Pulmonary artery endothelial cell (primary cell): Measurements from ENCODE around the gene ARGFX. TPM values are rescaled to one million over a fixed set of nuclear protein-coding genes. Genes with fewer than 3 reads are reported as not detected.
"Not testable (repeated sequence)": the region's sequence is repeated elsewhere in the genome, so short reads cannot be mapped to it uniquely, and the experiment has no call there.

Experiments
- DNase-seq: peaks from one replicate; pipeline ENCODE4 v3.0.0-alpha.2; 2011; ENCODE audit warnings: low read depth, low spot score
- total RNA-seq: library from RNA; depleted of rRNA; stranded (reverse); fragments of >200 nt; gene quantifications from 2 replicates; pipeline ENCODE4 v1.2.3, GENCODE V29; 2014

ARGFX gene
- total RNA-seq, result not detected in 2 replicates

DNA sequence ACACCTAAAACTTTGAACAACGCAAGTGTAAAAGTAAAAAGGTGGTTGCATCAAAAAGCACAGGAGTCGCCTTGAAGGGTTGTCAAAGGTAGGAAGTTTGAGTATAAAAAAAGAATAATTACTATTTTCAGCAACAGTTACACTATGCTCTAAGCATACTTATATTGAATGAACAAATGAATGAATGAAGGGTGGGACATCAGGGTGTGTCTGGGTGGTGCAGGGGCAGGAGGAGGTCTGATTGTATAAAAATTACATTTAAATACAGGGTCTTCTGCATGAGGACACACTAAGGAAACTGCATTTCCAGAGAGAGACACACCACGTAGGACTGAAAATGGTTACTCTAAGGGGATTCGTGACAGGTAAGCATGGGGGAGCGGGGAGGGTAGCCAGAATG is at the start of gene ARGFX:
Gene ARGFX, plus strand, starts transcription at position 301 of the 400 bp plus-strand sequence. CDS start 2,765 bp downstream, outside the sequence.
- no peak for DNase-seq

- DNase-seq, result no peak
These were observed 49.6 kb upstream of the ARGFX start for GRCh38 chr3:121517953-121518655.

DNA sequence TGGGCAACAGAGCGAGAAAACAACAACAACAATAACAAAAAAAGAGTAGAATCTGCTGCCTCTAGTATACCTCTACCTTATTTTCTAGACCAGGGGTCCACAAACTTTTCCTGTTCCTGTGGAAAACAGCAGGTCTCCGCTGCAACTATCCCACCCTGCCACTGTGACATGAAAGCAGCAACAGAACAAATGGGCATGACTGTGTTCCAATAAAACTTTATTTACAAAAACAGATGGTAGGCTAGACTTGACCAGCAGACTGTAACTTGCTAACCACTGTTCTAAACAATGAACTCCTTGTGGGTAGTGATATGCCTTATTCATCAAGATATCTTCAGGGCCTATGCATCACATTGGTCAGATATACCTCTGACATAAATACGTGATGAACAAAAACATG is 47.2 kb upstream of the ARGFX start:
- no peak for DNase-seq

- no peak for DNase-seq
These were observed 38.4 kb upstream of the ARGFX start for GRCh38 chr3:121529308-121529707.

DNA sequence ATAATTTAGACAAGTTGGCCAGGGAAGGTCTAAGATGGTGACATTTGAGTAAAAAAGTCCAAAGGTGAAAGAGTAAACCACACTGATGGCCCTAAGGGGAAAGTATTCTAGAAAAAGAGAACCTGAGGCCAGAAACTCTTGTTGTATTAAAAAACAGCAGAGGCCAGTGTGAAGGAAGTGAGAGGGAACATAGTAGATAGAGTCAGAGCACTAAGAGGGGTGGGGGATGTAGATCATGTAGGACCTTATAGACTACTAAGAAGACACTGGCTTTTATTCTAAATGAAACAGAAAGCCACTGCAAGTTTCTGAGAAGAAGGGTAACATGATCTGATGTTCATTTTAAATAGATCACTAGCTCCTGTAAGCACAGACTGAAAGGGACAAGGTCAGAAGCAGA is 36.5 kb upstream of the ARGFX start:
- no peak for DNase-seq

DNA sequence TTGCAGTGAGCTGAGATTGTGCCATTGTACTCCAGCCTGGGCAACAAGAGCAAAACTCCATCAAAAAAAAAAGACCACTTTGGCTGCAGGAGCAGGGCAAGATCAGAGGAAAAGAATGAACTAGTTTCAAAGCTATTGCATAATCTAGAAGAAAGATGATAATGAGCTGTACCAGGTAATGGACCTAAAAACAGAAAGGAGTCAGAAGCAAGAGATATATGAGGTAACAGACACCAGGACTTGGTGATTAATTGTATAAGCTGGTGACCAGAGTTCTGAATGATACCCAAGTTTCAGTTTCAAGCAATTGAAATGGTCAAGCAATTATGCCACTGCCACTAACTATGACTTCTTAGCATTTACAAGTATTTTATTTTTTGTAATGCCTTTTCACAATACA is 24.8 kb upstream of the ARGFX start:
- DNase-seq, result no peak

- no peak for DNase-seq
These were observed 22.6 kb upstream of the ARGFX start for GRCh38 chr3:121545049-121545573.

GRCh38 chr3:121545574-121546455 is 21.9 kb upstream of the ARGFX start, which contains the start of gene POLQ:
Gene POLQ (minus strand): TSS chr3:121545988. CDS start chr3:121545877, 111 bp downstream.
- peak; percentile 89 for DNase-seq

GRCh38 chr3:121552379-121552778 is 15.4 kb upstream of the ARGFX start:
- DNase-seq, result no peak

GRCh38 chr3:121552797-121553196 is 15.0 kb upstream of the ARGFX start:
- no peak for DNase-seq

DNA sequence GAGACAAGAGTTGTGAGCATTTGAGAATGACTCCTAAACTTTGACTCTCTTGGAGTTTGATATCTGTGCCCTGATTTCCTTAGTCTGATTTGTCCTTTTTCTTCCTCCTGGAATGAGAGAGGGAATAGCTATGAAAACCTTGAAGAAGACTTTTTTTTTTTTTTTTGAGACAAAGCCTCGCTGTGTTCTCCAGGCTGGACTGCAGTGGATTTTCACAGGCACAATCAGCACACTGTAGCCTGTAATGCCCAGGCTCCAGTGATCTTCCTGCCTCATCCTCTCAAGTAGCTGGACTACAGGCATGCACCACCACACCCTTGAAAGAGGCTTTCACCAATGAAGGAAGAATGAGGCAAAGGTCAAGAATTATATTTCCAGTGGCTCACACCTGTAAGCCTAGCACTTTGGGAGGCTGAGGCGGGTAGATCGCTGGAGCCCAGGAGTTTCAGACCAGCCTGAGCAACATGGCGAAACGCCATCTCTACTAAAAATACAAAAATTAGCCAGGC is 10.3 kb upstream of the ARGFX start:
- DNase-seq, result no peak

DNA sequence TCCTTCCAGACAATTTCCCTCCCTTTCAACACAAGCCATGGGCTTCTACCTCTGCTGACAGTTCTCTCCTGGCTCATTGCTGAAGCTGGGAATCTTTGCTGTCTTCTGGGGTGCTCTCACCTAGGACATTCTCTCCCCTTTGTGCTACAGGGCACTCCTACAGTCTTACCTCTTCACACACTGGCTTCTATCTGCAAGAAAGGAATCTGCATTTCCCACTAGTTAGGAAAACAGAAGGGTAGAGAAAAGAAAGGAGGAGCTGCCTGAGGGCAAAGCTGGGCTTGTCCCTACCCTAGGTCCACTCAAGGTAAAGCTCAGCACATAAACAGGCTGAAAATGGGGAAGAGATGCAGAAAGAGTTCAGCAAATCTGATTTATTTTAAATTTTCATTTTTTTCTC is 5.6 kb upstream of the ARGFX start:
- no peak for DNase-seq

DNA sequence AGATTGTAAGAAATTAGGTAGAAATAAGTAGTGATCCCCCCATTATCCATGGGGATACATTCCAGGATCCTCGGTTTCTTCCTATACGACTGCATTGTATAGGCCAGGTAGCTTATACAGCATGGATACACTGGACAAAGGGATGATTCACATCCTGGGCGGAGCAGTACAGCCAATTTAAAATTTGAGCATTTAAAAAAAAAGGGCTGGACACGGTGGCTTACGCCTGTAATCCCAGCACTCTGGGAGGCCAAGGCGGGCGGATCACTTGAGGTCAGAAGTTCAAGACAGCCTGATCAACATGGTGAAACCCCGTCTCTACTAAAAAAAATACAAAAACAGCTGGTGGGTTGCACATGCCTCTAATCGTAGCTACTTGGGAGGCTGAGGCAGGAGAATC is 976 bp upstream of the ARGFX start:
- DNase-seq, result no peak

DNA sequence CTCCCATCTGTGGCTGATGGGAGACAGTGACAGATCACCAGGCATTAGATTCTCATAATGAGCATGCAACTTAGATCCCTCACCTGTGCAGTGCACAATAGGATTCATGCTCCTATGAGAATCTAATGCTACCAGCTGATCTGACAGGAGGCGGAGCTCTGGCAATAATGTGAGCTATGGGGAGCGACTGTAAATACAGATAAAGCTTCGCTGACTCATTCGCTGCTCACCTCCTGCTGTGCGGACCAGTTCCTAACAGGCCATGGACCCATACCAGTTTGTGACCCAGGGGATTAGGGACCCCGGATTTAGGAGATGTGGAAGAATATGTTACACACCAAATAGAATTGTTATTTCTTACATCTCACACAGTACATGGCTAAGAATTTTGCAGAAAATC is 6.7 kb downstream of the ARGFX start:
- no peak for DNase-seq

DNA sequence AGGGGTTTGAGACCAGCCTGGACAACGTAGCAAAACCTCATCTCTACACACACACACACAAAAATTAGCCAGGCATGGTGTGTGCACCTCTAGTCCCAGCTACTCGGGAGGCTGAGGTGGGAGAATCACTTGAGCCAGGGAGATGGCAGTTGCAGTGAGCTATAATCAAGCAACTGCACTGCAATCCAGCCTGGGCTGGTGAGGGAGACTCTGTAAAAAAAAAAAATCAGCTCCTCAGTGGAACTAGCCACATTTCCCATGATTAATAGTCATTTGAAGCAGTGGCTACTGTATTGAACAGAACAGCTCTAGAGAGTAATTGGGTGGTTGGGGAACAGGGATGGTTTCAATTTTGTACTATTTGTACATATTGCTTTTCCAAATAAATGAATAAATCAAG is 13.9 kb downstream of the ARGFX start:
- no peak for DNase-seq

DNA sequence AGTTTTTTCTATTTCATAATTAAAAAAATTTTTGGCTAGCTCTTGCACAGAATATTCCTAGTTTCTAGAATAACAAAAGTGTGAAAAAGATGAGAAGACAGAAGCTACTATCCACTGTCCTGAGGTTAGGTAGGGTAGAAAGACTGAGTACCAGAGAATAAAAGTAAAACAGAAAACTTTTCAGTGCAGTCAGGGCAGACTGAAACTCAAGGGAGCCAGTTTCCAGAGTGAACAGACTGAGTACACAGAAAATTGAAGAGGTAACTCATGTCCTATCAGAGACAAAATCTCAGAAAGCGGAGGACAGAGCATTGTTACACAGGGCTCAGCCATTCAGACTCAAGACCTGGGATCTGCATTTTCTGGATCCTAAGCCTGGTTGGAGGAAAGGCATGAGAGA is 16.7 kb downstream of the ARGFX start:
- DNase-seq, result no peak

DNA sequence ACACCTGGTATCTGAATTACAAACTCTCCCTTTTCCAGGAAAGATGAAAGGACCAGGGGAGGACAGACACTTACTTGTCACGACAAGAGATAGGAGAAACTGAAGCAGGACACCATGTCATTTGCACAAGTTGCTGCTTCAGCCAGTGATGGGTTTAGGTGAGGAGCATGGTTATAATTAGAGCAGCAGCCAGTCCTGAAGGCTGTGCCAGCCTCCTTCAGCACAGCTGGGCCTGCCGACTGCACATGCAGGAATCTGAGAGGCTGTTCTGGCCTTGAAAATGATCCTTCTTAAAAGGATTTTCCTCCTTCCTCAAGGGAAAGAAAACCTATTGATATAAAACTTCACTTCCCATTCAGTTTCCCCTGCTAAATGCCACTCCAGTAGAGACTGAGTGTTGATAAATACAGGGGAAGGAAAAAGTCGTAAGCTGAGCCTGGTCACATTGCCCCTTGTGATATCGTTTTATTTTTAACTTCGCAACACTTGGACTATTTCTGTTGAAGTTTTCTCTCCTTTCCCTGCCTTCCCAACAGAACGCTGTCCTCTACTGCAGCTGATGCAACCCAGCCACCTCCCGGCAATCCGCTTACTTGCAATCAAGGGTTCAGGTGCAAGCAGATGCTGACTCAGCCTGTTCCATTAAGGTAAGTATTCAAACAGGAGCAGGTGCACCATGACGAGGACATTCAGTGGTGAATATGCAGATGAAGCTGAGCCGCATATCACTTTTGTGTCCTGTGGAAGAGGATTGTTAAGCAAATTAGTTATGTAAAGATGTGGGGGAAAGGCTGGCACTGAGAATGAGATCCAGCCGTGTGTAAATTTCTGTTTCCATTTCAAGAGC is 25.3 kb downstream of the ARGFX start, which contains the start of gene FBXO40:
Gene FBXO40, plus strand, starts transcription at position 524 of the 847 bp plus-strand sequence. CDS start 27,197 bp downstream, outside the sequence.
- DNase-seq, result no peak

DNA sequence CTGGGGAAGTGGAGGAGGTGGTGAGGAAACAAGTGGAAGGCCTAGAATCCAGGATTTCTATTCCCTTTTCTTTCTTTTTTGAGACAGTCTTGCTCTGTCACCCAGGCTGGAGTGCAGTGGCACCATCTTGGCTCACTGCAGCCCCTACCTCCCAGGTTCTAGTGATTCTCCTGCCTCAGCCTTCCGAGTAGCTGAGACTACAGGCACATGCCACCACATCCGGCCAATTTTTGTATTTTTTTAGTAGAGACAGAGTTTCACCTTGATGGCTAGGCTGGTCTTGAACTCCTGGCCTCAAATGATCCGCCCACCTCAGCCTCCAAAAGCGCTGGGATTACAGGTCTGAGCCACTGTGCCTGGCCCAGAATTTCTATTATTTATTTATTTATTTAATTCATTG is 26.1 kb downstream of the ARGFX start:
- not testable (repeated sequence) for DNase-seq

DNA sequence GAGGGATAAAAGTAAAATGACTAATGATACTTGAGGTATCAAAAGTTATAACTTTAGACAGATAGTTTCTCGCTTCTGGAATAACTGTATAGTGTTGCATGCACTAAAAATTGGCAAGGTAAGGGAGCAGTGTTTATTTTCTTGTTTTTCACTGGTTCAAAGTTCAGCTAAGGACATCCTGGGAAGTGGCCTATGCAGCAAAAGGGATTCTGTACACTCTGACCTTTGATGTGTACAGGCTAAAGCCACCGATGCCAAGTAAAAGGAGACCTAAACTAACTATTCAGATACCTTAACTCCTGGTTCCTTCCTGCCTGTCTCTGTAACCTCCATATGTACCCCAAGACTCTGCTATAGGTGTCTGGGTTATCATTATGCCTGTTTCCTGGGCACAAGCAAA is 27.1 kb downstream of the ARGFX start:
- DNase-seq, result no peak

DNA sequence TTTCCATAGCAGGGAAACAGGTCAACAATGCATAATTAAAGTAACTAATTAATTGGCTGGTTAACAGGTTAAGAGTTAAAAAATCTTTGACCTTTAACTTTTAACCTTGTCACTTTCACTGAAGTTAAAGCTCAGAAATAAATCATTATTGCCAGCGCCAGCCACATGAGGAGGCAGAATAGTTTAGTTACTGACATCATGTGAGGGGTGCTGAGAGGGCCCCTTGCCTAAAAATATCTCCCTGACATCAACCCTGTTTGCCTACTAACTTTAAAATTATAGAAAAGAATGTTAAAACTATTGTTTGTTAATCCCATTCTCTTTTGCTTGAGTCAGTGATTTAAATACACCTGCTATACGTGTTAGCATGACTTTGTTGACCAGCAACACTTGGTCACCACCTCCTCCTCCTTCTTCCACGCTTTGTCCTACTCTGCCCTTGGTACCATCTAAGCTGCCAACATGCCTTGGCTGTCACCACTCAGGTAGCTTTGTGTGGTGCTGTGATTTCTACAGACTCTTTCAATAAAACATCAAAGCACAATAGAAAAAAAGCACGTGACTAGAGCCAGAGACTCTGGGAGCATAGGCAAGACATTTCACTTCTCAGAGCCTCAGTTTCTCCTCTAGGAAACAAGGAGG is 28.1 kb downstream of the ARGFX start:
- DNase-seq, result no peak

GRCh38 chr3:121598564-121598963 is 30.8 kb downstream of the ARGFX start:
- no peak for DNase-seq
